ENCODE results near the gene LOXL1. TPM values are rescaled to one million over a fixed set of nuclear protein-coding genes. Genes with fewer than 3 reads are reported as not detected.

The LOXL1 gene
- total and polyA plus RNA-seq, 2 of the 13 experiments (the other 11 are each of a cell fraction or from before 2014, with no cell fraction given): 0.51 to 1.3 TPM

DNA sequence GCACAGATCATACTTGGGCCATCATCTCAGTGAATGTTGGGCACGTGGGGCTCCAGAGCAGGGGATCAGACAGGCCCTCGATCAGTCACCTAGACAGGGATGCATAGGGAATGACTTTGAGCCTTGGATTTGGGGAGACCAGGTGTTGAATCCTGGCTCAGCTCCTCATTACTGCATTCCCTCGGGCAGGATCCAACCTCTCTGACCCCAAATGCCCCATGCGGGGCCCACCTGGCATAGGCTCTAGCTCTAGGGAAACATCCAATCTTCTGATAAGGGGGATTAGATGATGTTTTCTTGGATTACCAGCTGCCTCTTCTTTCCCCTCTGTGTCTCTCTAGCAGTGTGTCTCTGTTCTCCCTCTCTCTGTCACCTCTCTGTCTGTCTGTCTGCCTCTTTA lies 22.7 kb downstream of the LOXL1 start:
- in situ Hi-C loops (cut with HindIII; ENCODE audit: extremely low pct_ligation_motif_present, low pct_unique_long_range_greater_than_20kb) (no loop called here), intact Hi-C loops (cut with micrococcal nuclease; ENCODE audit: unreplicated experiment) (no loop called here)
- Histone ChIP-seq H3K4me3 (replicated peaks in 1 of 3; ENCODE audit: insufficient read depth in 1 of 3, low read depth in 2 of 3, low read length in 3 of 3) (no peak overlapping the region), H2AFZ (ENCODE audit: low read length) (no peak overlapping the region), H3K79me2 (ENCODE audit: insufficient read depth, low read length) (no peaks in the 10 kb centered on the region), H3K9me3 (ENCODE audit: low read length) (no peaks in the 10 kb centered on the region), H3K9ac (ENCODE audit: insufficient read depth, low read depth, low read length) (no peak overlapping the region), H4K20me1 (ENCODE audit: insufficient read depth, low read length) (no peaks in the 10 kb centered on the region), H3K27ac (ENCODE audit: extremely low read length, insufficient read depth, low read length) (no peak overlapping the region), H3K4me1 (ENCODE audit: insufficient read depth, low read length) (peaks cover 9% of the 10 kb centered on the region), H3K36me3 (replicated peaks in 1 of 2; ENCODE audit: control insufficient read depth in 1 of 2, insufficient read depth in 2 of 2, low read length in 2 of 2) (no peaks in the 10 kb centered on the region), H3K4me2 (ENCODE audit: low read depth, low read length) (no peak overlapping the region), H3K27me3 (ENCODE audit: control insufficient read depth in 1 of 2, insufficient read depth in 2 of 2, low read length in 2 of 2) (peaks cover 0 to 18% of the 10 kb centered on the region in 2 experiments; a peak in 3 of 5 replicates)
- ATAC-seq (no peak), FAIRE-seq (no peak), DNase-seq (ENCODE audit: low spot score) (no peak)
- ChIA-PET CTCF (ENCODE audit: low intra/inter-chr PET ratio, low total read pairs) (no interaction called here), POLR2A (no interaction called here)
- WGBS (ENCODE audit: low lambda C conversion rate): 11% methylated on average over 3 of the region's 4 CpGs
- TF ChIP-seq TRIM24 (CRISPR knock-in tag; IDR thresholded peaks at IDR 0.05) (no peak), ZNF382 (CRISPR knock-in tag; IDR thresholded peaks at IDR 0.05; ENCODE audit: borderline replicate concordance) (no peak), TOPORS (CRISPR knock-in tag; IDR thresholded peaks at IDR 0.05) (no peak), ZKSCAN5 (CRISPR knock-in tag; IDR thresholded peaks at IDR 0.05) (no peak), ZNF792 (CRISPR knock-in tag; IDR thresholded peaks at IDR 0.05) (no peak), TBX2 (CRISPR knock-in tag; IDR thresholded peaks at IDR 0.05; ENCODE audit: borderline replicate concordance) (no peak), HOXA7 (CRISPR knock-in tag; IDR thresholded peaks at IDR 0.05) (no peak), MAFF (IDR thresholded peaks at IDR 0.05; ENCODE audit: low read depth, low read length) (no peak), IRF2 (CRISPR knock-in tag; IDR thresholded peaks at IDR 0.05) (no peak), ZNF343 (CRISPR knock-in tag; IDR thresholded peaks at IDR 0.05) (no peak), ATF1 (CRISPR knock-in tag; IDR thresholded peaks at IDR 0.05) (no peak), RELA (CRISPR knock-in tag; IDR thresholded peaks at IDR 0.05) (no peak), ATF7 (IDR thresholded peaks at IDR 0.05) (no peak), ATF7 (CRISPR knock-in tag; IDR thresholded peaks at IDR 0.05) (no peak), MTA1 (CRISPR knock-in tag; IDR thresholded peaks at IDR 0.05; ENCODE audit: borderline replicate concordance) (no peak), RORA (CRISPR knock-in tag; IDR thresholded peaks at IDR 0.05) (no peak), ZNF367 (CRISPR knock-in tag; IDR thresholded peaks at IDR 0.05; ENCODE audit: borderline replicate concordance) (no peak)
- TF ChIP-seq, protein P1, sequence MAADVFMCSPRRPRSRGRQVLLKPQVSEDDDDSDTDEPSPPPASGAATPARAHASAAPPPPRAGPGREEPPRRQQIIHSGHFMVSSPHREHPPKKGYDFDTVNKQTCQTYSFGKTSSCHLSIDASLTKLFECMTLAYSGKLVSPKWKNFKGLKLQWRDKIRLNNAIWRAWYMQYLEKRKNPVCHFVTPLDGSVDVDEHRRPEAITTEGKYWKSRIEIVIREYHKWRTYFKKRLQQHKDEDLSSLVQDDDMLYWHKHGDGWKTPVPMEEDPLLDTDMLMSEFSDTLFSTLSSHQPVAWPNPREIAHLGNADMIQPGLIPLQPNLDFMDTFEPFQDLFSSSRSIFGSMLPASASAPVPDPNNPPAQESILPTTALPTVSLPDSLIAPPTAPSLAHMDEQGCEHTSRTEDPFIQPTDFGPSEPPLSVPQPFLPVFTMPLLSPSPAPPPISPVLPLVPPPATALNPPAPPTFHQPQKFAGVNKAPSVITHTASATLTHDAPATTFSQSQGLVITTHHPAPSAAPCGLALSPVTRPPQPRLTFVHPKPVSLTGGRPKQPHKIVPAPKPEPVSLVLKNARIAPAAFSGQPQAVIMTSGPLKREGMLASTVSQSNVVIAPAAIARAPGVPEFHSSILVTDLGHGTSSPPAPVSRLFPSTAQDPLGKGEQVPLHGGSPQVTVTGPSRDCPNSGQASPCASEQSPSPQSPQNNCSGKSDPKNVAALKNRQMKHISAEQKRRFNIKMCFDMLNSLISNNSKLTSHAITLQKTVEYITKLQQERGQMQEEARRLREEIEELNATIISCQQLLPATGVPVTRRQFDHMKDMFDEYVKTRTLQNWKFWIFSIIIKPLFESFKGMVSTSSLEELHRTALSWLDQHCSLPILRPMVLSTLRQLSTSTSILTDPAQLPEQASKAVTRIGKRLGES (CRISPR knock-in tag; IDR thresholded peaks at IDR 0.05; ENCODE audit: borderline replicate concordance): no peak
- TF ChIP-seq, protein P2, sequence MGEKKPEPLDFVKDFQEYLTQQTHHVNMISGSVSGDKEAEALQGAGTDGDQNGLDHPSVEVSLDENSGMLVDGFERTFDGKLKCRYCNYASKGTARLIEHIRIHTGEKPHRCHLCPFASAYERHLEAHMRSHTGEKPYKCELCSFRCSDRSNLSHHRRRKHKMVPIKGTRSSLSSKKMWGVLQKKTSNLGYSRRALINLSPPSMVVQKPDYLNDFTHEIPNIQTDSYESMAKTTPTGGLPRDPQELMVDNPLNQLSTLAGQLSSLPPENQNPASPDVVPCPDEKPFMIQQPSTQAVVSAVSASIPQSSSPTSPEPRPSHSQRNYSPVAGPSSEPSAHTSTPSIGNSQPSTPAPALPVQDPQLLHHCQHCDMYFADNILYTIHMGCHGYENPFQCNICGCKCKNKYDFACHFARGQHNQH (CRISPR knock-in tag; IDR thresholded peaks at IDR 0.05): no peak
- TF ChIP-seq, protein P3, sequence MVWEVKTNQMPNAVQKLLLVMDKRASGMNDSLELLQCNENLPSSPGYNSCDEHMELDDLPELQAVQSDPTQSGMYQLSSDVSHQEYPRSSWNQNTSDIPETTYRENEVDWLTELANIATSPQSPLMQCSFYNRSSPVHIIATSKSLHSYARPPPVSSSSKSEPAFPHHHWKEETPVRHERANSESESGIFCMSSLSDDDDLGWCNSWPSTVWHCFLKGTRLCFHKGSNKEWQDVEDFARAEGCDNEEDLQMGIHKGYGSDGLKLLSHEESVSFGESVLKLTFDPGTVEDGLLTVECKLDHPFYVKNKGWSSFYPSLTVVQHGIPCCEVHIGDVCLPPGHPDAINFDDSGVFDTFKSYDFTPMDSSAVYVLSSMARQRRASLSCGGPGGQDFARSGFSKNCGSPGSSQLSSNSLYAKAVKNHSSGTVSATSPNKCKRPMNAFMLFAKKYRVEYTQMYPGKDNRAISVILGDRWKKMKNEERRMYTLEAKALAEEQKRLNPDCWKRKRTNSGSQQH (CRISPR knock-in tag; IDR thresholded peaks at IDR 0.05; ENCODE audit: low read depth): no peak
- BruUV-seq (replicated peaks): no TSS peak
